WTC11 (cell line): Measurements from ENCODE around the gene TTLL9. TPM values are rescaled to one million over a fixed set of nuclear protein-coding genes. Genes with fewer than 3 reads are reported as not detected.

Experiments used
- ATAC-seq: fragments of 200-7000 bp; cut with Tn5 transposase; 2 replicates; pipeline ENCODE4 v1.10.0; 2021; ENCODE audit warnings: mild to moderate bottlenecking, moderate library complexity
- CTCF ChIA-PET: fragments of 300-600 bp; sonication (Branson Sonifier 250); formaldehyde crosslinking; loops from one replicate; lab custom pipeline; 2021; ENCODE audit warnings: antibody characterized with exemption; lab: Charles Lee
- POLR2A ChIA-PET: fragments of 350-600 bp; sonication (Branson Sonifier 250); formaldehyde crosslinking; loops from one replicate; lab custom pipeline; 2021; ENCODE audit warnings: antibody characterized with exemption; lab: Charles Lee
- DNase-seq: peaks from one replicate; pipeline ENCODE4 v3.0.0; 2021; ENCODE audit warnings: low spot score
- H3K27ac Mint-ChIP-seq: 2 replicates; pipeline ENCODE4 v1.8.0; 2021; ENCODE audit warnings: mixed read lengths
- H3K27me3 Mint-ChIP-seq: 2 replicates; pipeline ENCODE4 v1.8.0; 2021; ENCODE audit warnings: low read depth, mild to moderate bottlenecking, moderate library complexity, mixed read lengths
- H3K36me3 Mint-ChIP-seq: 2 replicates; pipeline ENCODE4 v1.8.0; 2021; ENCODE audit warnings: mixed read lengths
- H3K4me1 Mint-ChIP-seq: 2 replicates; pipeline ENCODE4 v1.8.0; 2022; ENCODE audit warnings: mixed read lengths
- H3K4me3 Mint-ChIP-seq: 2 replicates; pipeline ENCODE4 v1.8.0; 2021; ENCODE audit warnings: mild to moderate bottlenecking, moderate library complexity, mixed read lengths
- H3K9me3 Mint-ChIP-seq: 2 replicates; pipeline ENCODE4 v1.8.0; 2021; ENCODE audit warnings: mixed read lengths
- CREM ChIP-seq: sonication (generic); formaldehyde crosslinking; IDR thresholded peaks from 2 replicates; pipeline ENCODE4 v1.8.1; 2022; ENCODE audit warnings: mild to moderate bottlenecking, missing genetic modification reagents, moderate library complexity
- GTF2I ChIP-seq: fragments of 250-450 bp; sonication (Bioruptor Pico); conservative IDR thresholded peaks from 2 replicates; pipeline ENCODE4 v1.4.0; 2021; ENCODE audit warnings: mild to moderate bottlenecking
- IRF2 ChIP-seq: sonication (generic); formaldehyde crosslinking; IDR thresholded peaks from 2 replicates; pipeline ENCODE4 v1.8.0; 2022; ENCODE audit warnings: low read depth, missing genetic modification reagents, borderline replicate concordance
- KAT7 ChIP-seq: sonication (generic); formaldehyde crosslinking; IDR thresholded peaks from 2 replicates; pipeline ENCODE4 v1.8.1; 2023; ENCODE audit warnings: missing genetic modification reagents, mild to moderate bottlenecking, borderline replicate concordance
- MYBL2 ChIP-seq: sonication (generic); formaldehyde crosslinking; IDR thresholded peaks from 2 replicates; pipeline ENCODE4 v1.8.1; 2023; ENCODE audit warnings: mild to moderate bottlenecking, moderate library complexity, missing genetic modification reagents
- NFE2L1 ChIP-seq: sonication (generic); formaldehyde crosslinking; IDR thresholded peaks from 2 replicates; pipeline ENCODE4 v1.8.1; 2023; ENCODE audit warnings: missing genetic modification reagents
- OVOL2 ChIP-seq: fragments of 250-450 bp; sonication (Bioruptor Pico); IDR thresholded peaks from 2 replicates; pipeline ENCODE4 v1.9.0; 2021; ENCODE audit warnings: mild to moderate bottlenecking, borderline replicate concordance
- TEAD1 ChIP-seq: sonication (generic); formaldehyde crosslinking; IDR thresholded peaks from 2 replicates; pipeline ENCODE4 v1.8.0; 2022; ENCODE audit warnings: mild to moderate bottlenecking, missing genetic modification reagents
- TP53 ChIP-seq: sonication (generic); formaldehyde crosslinking; IDR thresholded peaks from 2 replicates; pipeline ENCODE4 v1.8.1; 2023; ENCODE audit warnings: mild to moderate bottlenecking, missing genetic modification reagents
- ZBTB21 ChIP-seq: sonication (generic); formaldehyde crosslinking; IDR thresholded peaks from 2 replicates; pipeline ENCODE4 v1.8.1; 2023; ENCODE audit warnings: mild to moderate bottlenecking, missing genetic modification reagents, borderline replicate concordance
- ZNF232 ChIP-seq: sonication (generic); formaldehyde crosslinking; IDR thresholded peaks from 2 replicates; pipeline ENCODE4 v1.8.0; 2022; ENCODE audit warnings: mild to moderate bottlenecking, missing genetic modification reagents
- ZNF317 ChIP-seq: sonication (generic); formaldehyde crosslinking; IDR thresholded peaks from 2 replicates; pipeline ENCODE4 v1.8.1; 2023; ENCODE audit warnings: low read depth, mild to moderate bottlenecking, moderate library complexity, missing genetic modification reagents, borderline replicate concordance
- total RNA-seq: library from RNA; stranded (reverse); gene quantifications from 3 replicates; pipeline ENCODE4 v1.2.3, GENCODE V29; 2021
- TF ChIP-seq, protein P1 (sequence below): fragments of 250-450 bp; sonication (Bioruptor Pico); IDR thresholded peaks from 2 replicates; pipeline ENCODE4 v1.9.0; 2021; ENCODE audit warnings: mild to moderate bottlenecking
- TF ChIP-seq, protein P2 (sequence below): sonication (generic); formaldehyde crosslinking; IDR thresholded peaks from 2 replicates; pipeline ENCODE4 v1.8.1; 2023; ENCODE audit warnings: mild to moderate bottlenecking, missing genetic modification reagents
- TF ChIP-seq, protein P3 (sequence below): sonication (generic); formaldehyde crosslinking; IDR thresholded peaks from 2 replicates; pipeline ENCODE4 v1.8.1; 2022; ENCODE audit warnings: missing genetic modification reagents, borderline replicate concordance
- TF ChIP-seq, protein P4 (sequence below): sonication (generic); formaldehyde crosslinking; IDR thresholded peaks from 2 replicates; pipeline ENCODE4 v1.8.1; 2022; ENCODE audit warnings: low read depth, missing genetic modification reagents, borderline replicate concordance
- TF ChIP-seq, protein P5 (sequence below): fragments of 250-450 bp; sonication (Bioruptor Pico); IDR thresholded peaks from 2 replicates; pipeline ENCODE4 v1.9.0; 2021; ENCODE audit warnings: mild to moderate bottlenecking

TTLL9 gene
- total RNA-seq, 1 experiment from 2014 or later: not detected

DNA sequence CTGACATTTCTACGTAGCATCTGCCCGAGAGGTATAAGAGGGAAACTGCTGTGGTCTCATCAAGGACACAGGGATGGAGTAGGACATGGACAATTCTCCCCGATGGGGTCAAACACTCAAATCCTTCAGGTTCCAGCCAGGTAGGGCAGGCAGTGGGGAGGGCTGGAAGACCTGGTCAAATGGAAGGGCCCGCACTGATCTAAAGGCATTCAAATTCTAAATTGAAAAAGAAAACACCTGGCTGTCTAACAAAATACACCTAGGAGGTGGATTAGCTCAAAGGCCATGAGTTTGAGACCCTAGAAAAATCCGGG is 8.3 kb upstream of the TTLL9 start (continued):
- TF ChIP-seq, protein P1, sequence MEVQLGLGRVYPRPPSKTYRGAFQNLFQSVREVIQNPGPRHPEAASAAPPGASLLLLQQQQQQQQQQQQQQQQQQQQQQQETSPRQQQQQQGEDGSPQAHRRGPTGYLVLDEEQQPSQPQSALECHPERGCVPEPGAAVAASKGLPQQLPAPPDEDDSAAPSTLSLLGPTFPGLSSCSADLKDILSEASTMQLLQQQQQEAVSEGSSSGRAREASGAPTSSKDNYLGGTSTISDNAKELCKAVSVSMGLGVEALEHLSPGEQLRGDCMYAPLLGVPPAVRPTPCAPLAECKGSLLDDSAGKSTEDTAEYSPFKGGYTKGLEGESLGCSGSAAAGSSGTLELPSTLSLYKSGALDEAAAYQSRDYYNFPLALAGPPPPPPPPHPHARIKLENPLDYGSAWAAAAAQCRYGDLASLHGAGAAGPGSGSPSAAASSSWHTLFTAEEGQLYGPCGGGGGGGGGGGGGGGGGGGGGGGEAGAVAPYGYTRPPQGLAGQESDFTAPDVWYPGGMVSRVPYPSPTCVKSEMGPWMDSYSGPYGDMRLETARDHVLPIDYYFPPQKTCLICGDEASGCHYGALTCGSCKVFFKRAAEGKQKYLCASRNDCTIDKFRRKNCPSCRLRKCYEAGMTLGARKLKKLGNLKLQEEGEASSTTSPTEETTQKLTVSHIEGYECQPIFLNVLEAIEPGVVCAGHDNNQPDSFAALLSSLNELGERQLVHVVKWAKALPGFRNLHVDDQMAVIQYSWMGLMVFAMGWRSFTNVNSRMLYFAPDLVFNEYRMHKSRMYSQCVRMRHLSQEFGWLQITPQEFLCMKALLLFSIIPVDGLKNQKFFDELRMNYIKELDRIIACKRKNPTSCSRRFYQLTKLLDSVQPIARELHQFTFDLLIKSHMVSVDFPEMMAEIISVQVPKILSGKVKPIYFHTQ: no peak
- TF ChIP-seq GTF2I (CRISPR knock-in tag) (no peak), ZBTB21 (CRISPR knock-in tag) (no peak)
- TF ChIP-seq, all 79 proteins: peak for 0

DNA sequence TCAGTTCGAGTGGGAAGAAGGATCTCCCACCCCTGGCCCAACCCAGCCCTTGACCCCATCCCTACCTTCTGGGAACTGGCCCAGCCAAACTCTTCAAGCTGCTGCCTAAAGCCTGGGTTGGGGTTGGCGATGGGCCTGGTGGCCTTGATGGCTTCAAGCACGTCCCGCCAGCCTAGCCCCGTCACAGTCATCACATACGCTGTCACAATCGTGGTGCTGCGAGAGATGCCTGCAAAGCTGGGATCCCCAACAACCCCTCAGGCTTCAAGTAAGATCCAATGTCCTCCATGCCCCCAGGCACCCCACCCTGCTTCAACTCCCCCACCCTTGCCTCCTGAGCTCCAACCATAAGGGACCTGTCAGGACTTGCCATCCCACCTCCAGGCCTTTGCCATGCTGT is 7.9 kb upstream of the TTLL9 start:
- no peaks in the 10 kb centered on the region for H3K9me3 Mint-ChIP-seq
- TF ChIP-seq CREM (CRISPR knock-in tag): no peak
- TF ChIP-seq OVOL2 (CRISPR knock-in tag): no peak
- TF ChIP-seq, protein P2, sequence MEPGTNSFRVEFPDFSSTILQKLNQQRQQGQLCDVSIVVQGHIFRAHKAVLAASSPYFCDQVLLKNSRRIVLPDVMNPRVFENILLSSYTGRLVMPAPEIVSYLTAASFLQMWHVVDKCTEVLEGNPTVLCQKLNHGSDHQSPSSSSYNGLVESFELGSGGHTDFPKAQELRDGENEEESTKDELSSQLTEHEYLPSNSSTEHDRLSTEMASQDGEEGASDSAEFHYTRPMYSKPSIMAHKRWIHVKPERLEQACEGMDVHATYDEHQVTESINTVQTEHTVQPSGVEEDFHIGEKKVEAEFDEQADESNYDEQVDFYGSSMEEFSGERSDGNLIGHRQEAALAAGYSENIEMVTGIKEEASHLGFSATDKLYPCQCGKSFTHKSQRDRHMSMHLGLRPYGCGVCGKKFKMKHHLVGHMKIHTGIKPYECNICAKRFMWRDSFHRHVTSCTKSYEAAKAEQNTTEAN: no peak
- H3K4me3 Mint-ChIP-seq: peak overlapping the region; percentile 91
- peaks cover 18% of the 10 kb centered on the region for H3K4me1 Mint-ChIP-seq
- CTCF ChIA-PET: interaction anchor here (1.5 to 3.6 kb wide), 4 partner anchors 9 to 155 kb away, joined by 5 to 28 read pairs (median 12); no protein-coding TSS in a partner anchor
- H3K36me3 Mint-ChIP-seq: no peaks in the 10 kb centered on the region
- ATAC-seq (no peak), DNase-seq (peak; percentile 10)
- H3K27ac Mint-ChIP-seq: no peak overlapping the region
- H3K27me3 Mint-ChIP-seq: peaks cover 38% of the 10 kb centered on the region
- POLR2A ChIA-PET: interaction anchor here (0.6 kb wide), 1 partner anchor 370 kb away, joined by 3 read pairs; no protein-coding TSS in a partner anchor

DNA sequence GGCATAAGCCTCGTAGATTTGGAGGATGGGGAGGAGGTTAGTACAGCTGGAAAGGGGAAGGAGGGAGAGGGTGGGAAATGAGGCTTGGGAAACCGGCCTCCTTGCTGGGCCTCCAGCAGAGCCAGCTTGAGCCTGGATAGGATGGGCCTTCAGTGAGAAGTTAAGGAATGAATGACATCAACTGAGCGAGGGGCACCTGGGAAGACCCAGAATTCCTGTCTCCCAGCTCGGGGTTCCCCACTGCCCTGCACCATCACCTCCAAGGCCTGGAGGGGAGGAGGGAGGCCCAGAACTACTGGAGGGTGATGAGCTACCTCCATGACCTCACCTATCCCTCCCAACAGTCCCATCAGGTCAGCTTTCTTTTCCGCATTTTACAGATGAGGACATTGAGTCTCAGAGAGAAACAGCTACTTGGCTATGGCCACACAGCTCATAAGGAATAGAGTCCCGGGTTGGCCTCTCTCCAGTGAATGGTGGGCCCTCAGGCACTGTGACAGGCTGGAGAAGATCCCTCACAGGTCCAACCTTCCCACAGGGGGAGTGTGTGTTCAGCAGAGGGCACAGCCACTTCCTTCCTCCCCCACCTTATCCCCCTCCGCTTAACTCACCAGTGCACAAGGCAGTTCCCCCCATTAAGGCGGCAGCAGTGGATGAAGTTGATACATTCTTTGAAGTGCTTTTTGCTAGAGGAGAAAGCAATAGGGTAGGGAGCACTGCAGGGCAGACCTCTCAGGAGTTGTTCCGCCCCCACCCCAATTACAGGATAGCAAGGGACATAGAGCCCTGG is 6.9 kb upstream of the TTLL9 start:
- Mint-ChIP-seq H3K27me3 (peaks cover 42% of the 10 kb centered on the region), H3K9me3 (no peaks in the 10 kb centered on the region), H3K36me3 (no peaks in the 10 kb centered on the region), H3K27ac (no peak overlapping the region), H3K4me1 (peaks cover 18% of the 10 kb centered on the region), H3K4me3 (no peak overlapping the region)
- ATAC-seq: no peak
- POLR2A ChIA-PET: interaction anchor here (0.6 to 0.9 kb wide), 2 partner anchors 82 to 369 kb away, joined by 3 read pairs; no protein-coding TSS in a partner anchor
- peak; percentile 7 for DNase-seq
- CTCF ChIA-PET: interaction anchor here (1.0 to 1.8 kb wide), 4 partner anchors 10 to 154 kb away, joined by 3 to 5 read pairs (median 4); partner anchors contain the start of gene PDRG1
- TF ChIP-seq, protein P1: no peak
- no peak for TF ChIP-seq TEAD1 (CRISPR knock-in tag)
- no peak for TF ChIP-seq NFE2L1 (CRISPR knock-in tag)
- no peak for TF ChIP-seq IRF2 (CRISPR knock-in tag)
- TF ChIP-seq, protein P3, sequence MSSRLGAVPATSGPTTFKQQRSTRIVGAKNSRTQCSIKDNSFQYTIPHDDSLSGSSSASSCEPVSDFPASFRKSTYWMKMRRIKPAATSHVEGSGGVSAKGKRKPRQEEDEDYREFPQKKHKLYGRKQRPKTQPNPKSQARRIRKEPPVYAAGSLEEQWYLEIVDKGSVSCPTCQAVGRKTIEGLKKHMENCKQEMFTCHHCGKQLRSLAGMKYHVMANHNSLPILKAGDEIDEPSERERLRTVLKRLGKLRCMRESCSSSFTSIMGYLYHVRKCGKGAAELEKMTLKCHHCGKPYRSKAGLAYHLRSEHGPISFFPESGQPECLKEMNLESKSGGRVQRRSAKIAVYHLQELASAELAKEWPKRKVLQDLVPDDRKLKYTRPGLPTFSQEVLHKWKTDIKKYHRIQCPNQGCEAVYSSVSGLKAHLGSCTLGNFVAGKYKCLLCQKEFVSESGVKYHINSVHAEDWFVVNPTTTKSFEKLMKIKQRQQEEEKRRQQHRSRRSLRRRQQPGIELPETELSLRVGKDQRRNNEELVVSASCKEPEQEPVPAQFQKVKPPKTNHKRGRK (CRISPR knock-in tag): no peak
- no peak for TF ChIP-seq KAT7 (CRISPR knock-in tag)
- no peak for TF ChIP-seq ZNF317
- TF ChIP-seq CREM (CRISPR knock-in tag): no peak
- TF ChIP-seq, protein P4, sequence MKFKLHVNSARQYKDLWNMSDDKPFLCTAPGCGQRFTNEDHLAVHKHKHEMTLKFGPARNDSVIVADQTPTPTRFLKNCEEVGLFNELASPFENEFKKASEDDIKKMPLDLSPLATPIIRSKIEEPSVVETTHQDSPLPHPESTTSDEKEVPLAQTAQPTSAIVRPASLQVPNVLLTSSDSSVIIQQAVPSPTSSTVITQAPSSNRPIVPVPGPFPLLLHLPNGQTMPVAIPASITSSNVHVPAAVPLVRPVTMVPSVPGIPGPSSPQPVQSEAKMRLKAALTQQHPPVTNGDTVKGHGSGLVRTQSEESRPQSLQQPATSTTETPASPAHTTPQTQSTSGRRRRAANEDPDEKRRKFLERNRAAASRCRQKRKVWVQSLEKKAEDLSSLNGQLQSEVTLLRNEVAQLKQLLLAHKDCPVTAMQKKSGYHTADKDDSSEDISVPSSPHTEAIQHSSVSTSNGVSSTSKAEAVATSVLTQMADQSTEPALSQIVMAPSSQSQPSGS (CRISPR knock-in tag): no peak
- no peak for TF ChIP-seq ZNF232 (CRISPR knock-in tag)
- no peak for TF ChIP-seq ZBTB21 (CRISPR knock-in tag)
- TF ChIP-seq, protein P5, sequence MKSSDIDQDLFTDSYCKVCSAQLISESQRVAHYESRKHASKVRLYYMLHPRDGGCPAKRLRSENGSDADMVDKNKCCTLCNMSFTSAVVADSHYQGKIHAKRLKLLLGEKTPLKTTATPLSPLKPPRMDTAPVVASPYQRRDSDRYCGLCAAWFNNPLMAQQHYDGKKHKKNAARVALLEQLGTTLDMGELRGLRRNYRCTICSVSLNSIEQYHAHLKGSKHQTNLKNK (CRISPR knock-in tag): no peak
- no peak for TF ChIP-seq TP53 (CRISPR knock-in tag)
- no peak for TF ChIP-seq MYBL2 (CRISPR knock-in tag)
